22Rv1 (cell line): ENCODE results near the gene RALGAPA1.

Experiments used
- CTCF ChIP-seq: fragments of 450-650 bp; IDR thresholded peaks from 2 replicates; pipeline ENCODE4 v1.5.1; 2017; ENCODE audit warnings: mild to moderate bottlenecking
- ZFX ChIP-seq: fragments of 450-650 bp; IDR thresholded peaks from 2 replicates; pipeline ENCODE4 v1.6.1; 2017; ENCODE audit warnings: antibody characterized with exemption, borderline replicate concordance

- TF ChIP-seq CTCF (no peak), ZFX (no peak)
These were observed 103.5 kb downstream of the RALGAPA1 start for GRCh38 chr14:35705636-35706035.
